ENCODE measurements around the gene MYCBP2.
"Not testable (repeated sequence)": the region's sequence is repeated elsewhere in the genome, so short reads cannot be mapped to it uniquely, and the experiment has no call there.

MYCBP2 gene

GRCh38 chr13:77198995-77199394 is 127.9 kb downstream of the MYCBP2 start:
- not testable (repeated sequence) for DNase-seq (ENCODE audit: low spot score)

- no peak for DNase-seq (ENCODE audit: low spot score)
Observed at GRCh38 chr13:77196052-77196618, 130.8 kb downstream of the MYCBP2 start.

DNA sequence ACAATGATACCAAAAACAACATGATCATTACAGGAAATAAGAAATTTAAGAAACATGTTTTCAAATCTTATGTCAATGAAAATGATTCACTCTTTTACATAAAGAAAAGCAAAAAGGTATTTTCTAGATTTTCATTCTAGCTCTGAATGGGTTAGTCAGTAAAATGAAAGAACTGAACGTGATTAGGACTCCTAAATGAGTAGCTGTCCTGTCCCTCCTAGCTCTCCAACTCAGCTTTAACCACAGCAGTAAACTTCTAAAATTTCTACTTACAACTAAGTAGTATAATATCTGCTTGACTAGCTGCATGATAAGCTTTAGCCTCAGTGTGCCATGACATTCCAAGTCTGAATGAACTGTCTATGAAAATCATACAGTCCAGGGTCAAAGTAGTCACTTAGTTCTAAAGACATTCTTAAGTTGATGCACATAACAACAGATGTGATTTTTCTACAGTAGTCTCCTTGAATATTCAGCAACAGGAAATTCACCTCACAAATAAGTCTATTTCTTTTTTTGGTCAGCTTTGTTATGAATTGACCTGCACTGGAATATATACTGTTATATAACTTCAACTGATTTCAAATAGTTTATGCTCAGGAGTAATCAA is 136.4 kb downstream of the MYCBP2 start:
- DNase-seq (ENCODE audit: low spot score): no peak

GRCh38 chr13:77185721-77186120 is 141.2 kb downstream of the MYCBP2 start:
- no peak for DNase-seq (ENCODE audit: low spot score)

GRCh38 chr13:77184455-77184854 is 142.4 kb downstream of the MYCBP2 start:
- DNase-seq (ENCODE audit: low spot score): no peak

- DNase-seq (ENCODE audit: low spot score): no peak
Observed at GRCh38 chr13:77180011-77180410, 146.9 kb downstream of the MYCBP2 start.

DNA sequence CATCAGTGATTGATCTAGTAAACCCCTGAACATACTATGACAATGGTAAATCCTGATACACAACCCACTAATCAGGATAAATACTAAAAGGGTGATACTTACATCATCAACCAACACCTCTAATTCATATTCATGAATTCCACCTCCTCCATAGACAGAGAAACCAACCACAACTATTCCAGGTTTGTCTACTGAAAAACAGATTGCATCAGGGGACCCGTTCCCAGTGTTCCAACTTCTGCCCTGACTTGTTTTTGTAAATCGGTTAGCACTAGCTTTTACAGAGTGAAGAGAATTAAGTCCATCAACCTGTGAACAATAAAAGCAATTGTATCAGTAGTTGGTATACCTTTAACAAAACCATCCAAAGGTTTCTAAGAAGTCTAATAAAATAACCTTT is 149.2 kb downstream of the MYCBP2 start:
- DNase-seq (ENCODE audit: low spot score): no peak

DNA sequence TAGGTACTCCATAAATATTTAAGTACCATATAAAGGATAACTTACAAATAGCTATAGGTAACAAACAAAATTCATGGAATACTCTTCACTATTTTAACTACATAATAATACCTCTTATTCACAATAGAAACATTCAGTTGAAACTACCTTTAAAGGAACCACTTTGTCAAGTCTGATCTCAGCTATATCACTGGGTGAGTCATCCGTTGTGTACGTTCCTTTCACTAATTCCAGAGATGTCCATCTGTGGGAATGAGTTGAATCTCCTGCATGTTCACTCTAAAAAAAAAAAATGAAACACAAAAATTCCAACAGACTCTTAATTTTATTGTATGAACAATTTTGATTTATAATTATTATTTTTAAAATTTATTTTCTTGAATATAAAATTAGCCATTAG is 150.5 kb downstream of the MYCBP2 start:
- no peak for DNase-seq (ENCODE audit: low spot score)

GRCh38 chr13:77172650-77173049 is 154.2 kb downstream of the MYCBP2 start:
- DNase-seq (ENCODE audit: low spot score): no peak

GRCh38 chr13:77171451-77171850 is 155.4 kb downstream of the MYCBP2 start:
- DNase-seq (ENCODE audit: low spot score): no peak

GRCh38 chr13:77168237-77168636 is 158.7 kb downstream of the MYCBP2 start:
- no peak for DNase-seq (ENCODE audit: low spot score)

DNA sequence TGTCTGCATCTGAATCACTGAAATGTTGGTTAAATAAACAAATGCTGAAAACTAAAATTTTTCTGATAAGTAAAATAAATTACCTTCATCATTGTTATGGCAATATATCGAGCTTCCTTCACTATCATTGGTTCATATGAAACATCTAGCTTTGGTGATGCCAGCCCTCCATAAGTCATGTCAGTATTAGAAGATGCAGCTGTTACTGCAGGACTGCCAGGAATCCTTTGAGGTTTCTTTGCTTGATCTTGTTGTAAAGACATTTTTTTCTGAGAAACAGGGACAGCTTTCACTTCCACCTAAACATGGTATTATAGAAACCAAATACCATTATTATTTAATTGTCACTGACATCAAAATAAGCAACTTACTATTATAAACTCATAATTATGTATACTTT is 176.2 kb downstream of the MYCBP2 start:
- DNase-seq (ENCODE audit: low spot score): no peak

DNA sequence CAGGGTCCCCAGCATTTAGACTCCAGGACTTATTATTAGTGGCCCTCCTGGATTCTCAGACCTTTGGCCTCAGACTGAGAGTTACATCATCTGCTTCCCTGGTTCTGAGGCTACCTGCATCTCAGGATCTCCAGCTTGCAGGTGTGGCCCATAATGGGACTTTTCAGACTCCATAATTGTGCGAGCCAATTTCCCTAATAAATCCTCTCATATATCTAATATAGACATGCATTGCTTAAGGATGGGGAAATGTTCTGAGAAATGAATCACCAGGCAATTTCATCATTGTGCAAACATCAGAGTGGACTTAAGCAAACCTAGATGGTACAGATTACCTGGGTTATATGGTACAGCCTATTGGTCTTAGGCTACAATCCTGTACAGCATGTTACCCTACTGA is 183.5 kb downstream of the MYCBP2 start:
- no peak for DNase-seq (ENCODE audit: low spot score)

- DNase-seq (ENCODE audit: low spot score): no peak
Observed at GRCh38 chr13:77139306-77139705, 187.6 kb downstream of the MYCBP2 start.

DNA sequence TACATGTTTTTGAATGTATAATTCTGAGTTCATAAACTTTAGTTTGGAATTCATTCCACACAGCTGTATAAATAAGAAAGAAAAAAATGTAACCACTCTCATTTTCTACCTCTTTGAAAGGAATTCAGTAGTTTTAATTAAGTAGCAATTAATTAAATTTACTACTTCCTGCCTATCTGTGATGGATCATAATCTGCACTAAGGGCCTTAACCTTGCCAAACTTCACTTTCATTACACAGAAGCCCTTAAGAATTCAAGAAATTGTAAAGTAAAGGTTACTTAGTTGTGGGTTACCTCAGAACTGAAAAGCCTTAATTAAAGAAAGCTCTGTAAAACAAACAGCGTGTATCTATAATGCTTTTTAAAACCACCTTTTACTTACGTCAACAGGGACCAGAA is 188.1 kb downstream of the MYCBP2 start:
- no peak for DNase-seq (ENCODE audit: low spot score)

- DNase-seq (ENCODE audit: low spot score): no peak
Observed at GRCh38 chr13:77136902-77137420, 189.9 kb downstream of the MYCBP2 start.

DNA sequence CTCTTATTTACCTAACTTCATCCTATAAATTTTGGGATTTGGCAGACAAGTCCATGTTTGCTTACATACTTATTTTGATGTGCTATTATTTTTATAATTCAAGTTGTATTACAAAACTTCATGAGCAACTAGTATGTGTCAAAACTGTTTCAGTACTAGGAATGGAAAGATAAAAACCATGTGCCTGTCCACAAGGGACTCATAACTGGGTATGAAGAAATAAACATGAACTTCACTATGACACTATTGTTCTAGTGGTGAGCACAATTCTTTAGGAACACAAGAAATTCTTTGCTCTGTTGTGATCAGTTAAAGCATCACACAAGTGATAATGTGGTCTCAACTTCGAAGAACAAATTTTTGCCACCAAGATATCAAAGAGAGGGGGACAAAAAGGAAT is 202.5 kb downstream of the MYCBP2 start:
- no peak for DNase-seq (ENCODE audit: low spot score)

DNA sequence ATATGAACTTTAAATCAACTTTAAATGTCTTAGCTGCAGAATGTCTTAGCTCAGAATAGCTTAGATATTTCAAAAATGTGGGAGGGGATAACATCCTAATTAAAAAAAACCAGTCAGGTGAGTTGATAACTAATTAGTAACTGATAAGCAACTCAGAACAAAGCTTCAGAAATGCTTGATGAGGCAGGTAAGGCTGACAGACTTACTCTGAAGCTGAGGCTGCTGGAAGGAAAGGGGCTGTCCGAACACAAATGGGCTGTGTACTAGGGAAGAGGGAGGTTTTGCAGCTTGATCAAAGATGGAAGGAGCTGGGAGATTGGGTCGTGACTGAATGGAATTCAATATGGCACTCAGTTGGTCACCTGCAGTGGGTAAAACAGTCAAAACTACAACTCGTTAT is 208.8 kb downstream of the MYCBP2 start:
- DNase-seq (ENCODE audit: low spot score): no peak

DNA sequence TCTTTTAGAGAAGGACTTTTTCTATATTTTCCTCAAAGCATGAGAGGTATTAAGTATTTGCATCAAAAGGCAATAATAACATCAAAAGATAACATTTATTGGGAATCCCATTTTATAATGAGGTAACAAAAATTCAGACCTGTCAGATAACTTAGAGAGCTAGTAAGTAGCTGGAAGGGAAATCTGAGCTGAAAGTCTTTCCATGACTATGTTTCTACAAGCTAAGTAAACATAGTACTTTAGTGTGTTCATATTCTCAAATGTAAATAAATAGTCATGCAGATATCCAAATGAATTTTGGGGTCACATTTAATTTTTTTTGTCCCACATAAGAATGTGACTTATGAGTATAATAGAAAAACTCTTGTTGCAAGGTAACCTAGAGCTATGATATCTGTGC is 212.6 kb downstream of the MYCBP2 start:
- no peak for DNase-seq (ENCODE audit: low spot score)

- no peak for DNase-seq (ENCODE audit: low spot score)
Observed at GRCh38 chr13:77113496-77113895, 213.4 kb downstream of the MYCBP2 start.

GRCh38 chr13:77105051-77105450 is 221.8 kb downstream of the MYCBP2 start:
- DNase-seq (ENCODE audit: low spot score): no peak

DNA sequence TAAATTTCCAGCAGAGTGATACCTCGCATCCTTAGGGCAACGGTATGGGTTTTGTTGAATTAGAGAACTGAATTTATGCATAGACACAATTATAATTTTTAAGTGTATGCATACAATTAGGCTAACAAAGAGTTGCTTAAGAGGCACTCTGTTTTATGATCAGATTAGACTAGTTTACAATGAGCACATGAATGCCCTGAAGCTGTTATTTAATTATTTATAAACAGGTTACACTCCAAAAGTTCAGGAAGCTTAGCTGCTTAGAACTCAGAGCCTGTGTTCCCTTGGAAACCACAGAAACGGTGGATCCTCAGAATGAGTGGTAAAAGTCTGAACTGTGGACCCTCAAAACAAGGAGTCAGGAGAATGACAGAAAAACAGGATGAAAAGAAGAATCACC is 227.5 kb downstream of the MYCBP2 start:
- DNase-seq (ENCODE audit: low spot score): no peak

DNA sequence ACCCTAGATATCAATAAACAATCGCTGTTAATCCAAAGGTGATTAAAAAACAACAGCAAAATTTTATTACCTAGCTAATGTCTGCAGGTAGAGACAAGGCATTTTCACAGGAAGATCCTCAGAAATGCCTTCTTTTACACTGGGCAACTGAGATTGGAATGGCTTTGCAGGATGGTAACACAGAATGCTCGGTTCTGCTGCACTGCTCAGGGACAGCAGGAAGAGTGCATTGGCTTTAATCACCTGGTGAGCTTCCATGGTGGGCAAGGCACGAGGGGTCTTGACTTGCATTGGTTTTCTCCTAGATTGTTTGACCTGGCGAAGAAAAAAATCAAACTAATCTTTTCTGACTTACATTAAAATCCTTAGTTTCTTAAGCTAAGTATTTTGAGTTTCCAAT is 231.6 kb downstream of the MYCBP2 start:
- no peak for DNase-seq (ENCODE audit: low spot score)

GRCh38 chr13:77094773-77095172 is 232.1 kb downstream of the MYCBP2 start:
- DNase-seq (ENCODE audit: low spot score): no peak

Measured in HuH-7.5 (cell line).